ENCODE data around the gene FOXS1.

GRCh38 chr20:31869673-31869941, 24.2 kb upstream of the FOXS1 start:
- TF ChIP-seq CTCF (conservative IDR thresholded peaks at IDR 0.05; ENCODE audit: low read length) (no peak), EZH2phosphoT487 (IDR thresholded peaks at IDR 0.05; ENCODE audit: borderline replicate concordance, low read depth, low read length) (no peak)
